ENCODE measurements around the gene SFI1. TPM values are rescaled to one million over a fixed set of nuclear protein-coding genes. Genes with fewer than 3 reads are reported as not detected.

Gene SFI1
- total and polyA plus RNA-seq, 2 of the 8 experiments (the other 6 are each of a cell fraction or from before 2014, with no cell fraction given) = 10.4 to 30.1 TPM

GRCh38 chr22:31550871-31551370, 54.6 kb downstream of the SFI1 start:
- Histone ChIP-seq H3K56ac (replicated peaks; ENCODE audit: insufficient read length, low read depth, low read length) (no peak overlapping the region), H3K4me1 (replicated peaks in 1 of 4; ENCODE audit: control insufficient read depth in 3 of 4, insufficient read depth in 4 of 4, low read length in 3 of 4) (no peaks in the 10 kb centered on the region), H3K36me3 (ENCODE audit: control insufficient read depth in 2 of 4, insufficient read depth in 4 of 4, low read length in 3 of 4) (peaks cover 0 to 10% (median 1%) of the 10 kb centered on the region in 4 experiments; a peak in 3 of 8 replicates), H3K4me2 (ENCODE audit: insufficient read depth in 1 of 2, low read depth in 2 of 2, low read length in 2 of 2) (no peak overlapping the region), H2AFZ (ENCODE audit: low read length) (no peak overlapping the region), H3K79me2 (ENCODE audit: control insufficient read depth in 1 of 2, insufficient read depth in 2 of 2, low read length in 2 of 2) (no peaks in the 10 kb centered on the region), H2AK5ac (ENCODE audit: low read depth, low read length) (no peak overlapping the region), H4K5ac (ENCODE audit: insufficient read length, low read depth, low read length) (no peak overlapping the region), H2BK12ac (ENCODE audit: low read depth, low read length) (no peak overlapping the region), H3K27me3 (replicated peaks in 1 of 4; ENCODE audit: control insufficient read depth in 3 of 4, extremely low read depth in 1 of 4, insufficient read depth in 3 of 4, low read length in 3 of 4) (no peaks in the 10 kb centered on the region), H2BK20ac (ENCODE audit: low read length) (no peak overlapping the region), H3K9me3 (ENCODE audit: insufficient read depth in 2 of 2, low read depth in 1 of 2, low read length in 1 of 2) (no peaks in the 10 kb centered on the region), H2BK120ac (replicated peaks; ENCODE audit: low read depth, low read length) (no peak overlapping the region), H4K91ac (replicated peaks; ENCODE audit: insufficient read length, low read length) (no peak overlapping the region), H3K23me2 (ENCODE audit: low read depth, low read length) (no peaks in the 10 kb centered on the region), H3K4ac (replicated peaks; ENCODE audit: insufficient read length, low read depth, low read length) (no peak overlapping the region), H4K8ac (ENCODE audit: extremely low read depth, insufficient read depth, low read length) (no peak overlapping the region), H2BK15ac (ENCODE audit: low read length) (no peak overlapping the region), H3K79me1 (ENCODE audit: low read depth, low read length) (no peaks in the 10 kb centered on the region), H3K9ac (replicated peaks in 1 of 4; ENCODE audit: extremely low read depth in 1 of 4, low read depth in 3 of 4, low read length in 3 of 4) (no peak overlapping the region), H3K27ac (ENCODE audit: low read depth, low read length) (no peak overlapping the region), H3K18ac (ENCODE audit: extremely low read depth, low read length) (no peak overlapping the region), H3K14ac (ENCODE audit: insufficient read length) (no peak overlapping the region), H3K4me3 (ENCODE audit: extremely low read depth in 1 of 4, insufficient read depth in 2 of 4, low read depth in 3 of 4, low read length in 4 of 4) (no peak overlapping the region), H3K23ac (ENCODE audit: insufficient read length) (no peak overlapping the region), H4K20me1 (replicated peaks in 1 of 2; ENCODE audit: control insufficient read depth in 1 of 2, insufficient read depth in 2 of 2, low read length in 2 of 2) (no peaks in the 10 kb centered on the region), H2BK5ac (ENCODE audit: low read depth, low read length) (no peak overlapping the region)
- CTCF ChIA-PET (ENCODE audit: partially characterized antibody) = interaction anchor here (1.2 kb wide), 1 partner anchor 9 kb away, joined by 3 read pairs; no protein-coding TSS in a partner anchor
- POLR2A ChIA-PET (ENCODE audit: partially characterized antibody) = no interaction called here
- 92% methylated on average over 4 of the region's 4 CpGs; no CpG with 5 or more reads in 1 of the 2 experiments for WGBS, 2 experiments (ENCODE audit: extremely low coverage in 1 of 2, insufficient coverage in 1 of 2, insufficient read length in 1 of 2, insufficient replicate concordance in 2 of 2, low coverage in 1 of 2, low lambda C conversion rate in 2 of 2, missing lambda C conversion rate in 1 of 2)
- TF ChIP-seq EP300 (IDR thresholded peaks at IDR 0.05; ENCODE audit: borderline replicate concordance in 1 of 2, low read depth in 2 of 2, low read length in 2 of 2) = no peak
- no peak for TF ChIP-seq RBBP5 (IDR thresholded peaks at IDR 0.05; ENCODE audit: borderline replicate concordance, low read depth, low read length)
- no peak for DNase-seq (ENCODE audit: low read depth in 1 of 2, low spot score in 2 of 2)
- no peak for FAIRE-seq
